WTC11 (cell line): ENCODE data around the gene AGAP1.

ENCODE experiments used
- JUN ChIP-seq: sonication (generic); formaldehyde crosslinking; IDR thresholded peaks from 2 replicates; pipeline ENCODE4 v1.8.0; 2023; ENCODE audit warnings: mild to moderate bottlenecking, missing genetic modification reagents
- TF ChIP-seq, protein P1 (sequence below): fragments of 250-450 bp; sonication (Bioruptor Pico); IDR thresholded peaks from 2 replicates; pipeline ENCODE4 v1.9.0; 2021; ENCODE audit warnings: mild to moderate bottlenecking, borderline replicate concordance
- TF ChIP-seq, protein P2 (sequence below): fragments of 200-600 bp; IDR thresholded peaks from 2 replicates; pipeline ENCODE4 v1.8.0; 2022; ENCODE audit warnings: antibody characterized with exemption

DNA sequence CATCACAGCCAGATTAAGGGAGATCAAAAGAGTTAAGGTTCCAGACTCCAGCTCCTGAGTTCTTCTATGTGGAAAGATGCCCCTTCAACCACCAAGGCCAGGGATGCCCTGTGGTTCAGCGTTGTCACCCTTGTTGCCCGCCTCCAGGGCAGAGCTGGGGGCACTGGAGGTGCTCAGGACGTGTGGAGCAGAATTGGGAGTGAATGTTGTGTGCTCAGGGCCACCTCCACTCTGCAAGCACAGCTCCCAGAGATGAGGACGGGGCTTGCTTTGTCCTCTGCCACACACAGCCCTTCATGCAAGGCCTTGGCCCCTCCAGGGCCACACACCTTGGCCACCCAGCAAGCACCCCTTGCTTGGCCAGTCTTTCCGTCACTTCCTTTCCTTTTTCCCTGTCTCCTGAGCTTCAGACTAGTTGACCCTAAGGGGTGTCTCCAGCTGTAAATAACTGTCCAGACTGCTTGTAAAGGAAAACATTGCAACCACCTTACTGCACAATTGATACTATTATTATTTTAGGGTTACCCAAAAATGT is 103.3 kb downstream of the AGAP1 start:
- TF ChIP-seq, protein P1, sequence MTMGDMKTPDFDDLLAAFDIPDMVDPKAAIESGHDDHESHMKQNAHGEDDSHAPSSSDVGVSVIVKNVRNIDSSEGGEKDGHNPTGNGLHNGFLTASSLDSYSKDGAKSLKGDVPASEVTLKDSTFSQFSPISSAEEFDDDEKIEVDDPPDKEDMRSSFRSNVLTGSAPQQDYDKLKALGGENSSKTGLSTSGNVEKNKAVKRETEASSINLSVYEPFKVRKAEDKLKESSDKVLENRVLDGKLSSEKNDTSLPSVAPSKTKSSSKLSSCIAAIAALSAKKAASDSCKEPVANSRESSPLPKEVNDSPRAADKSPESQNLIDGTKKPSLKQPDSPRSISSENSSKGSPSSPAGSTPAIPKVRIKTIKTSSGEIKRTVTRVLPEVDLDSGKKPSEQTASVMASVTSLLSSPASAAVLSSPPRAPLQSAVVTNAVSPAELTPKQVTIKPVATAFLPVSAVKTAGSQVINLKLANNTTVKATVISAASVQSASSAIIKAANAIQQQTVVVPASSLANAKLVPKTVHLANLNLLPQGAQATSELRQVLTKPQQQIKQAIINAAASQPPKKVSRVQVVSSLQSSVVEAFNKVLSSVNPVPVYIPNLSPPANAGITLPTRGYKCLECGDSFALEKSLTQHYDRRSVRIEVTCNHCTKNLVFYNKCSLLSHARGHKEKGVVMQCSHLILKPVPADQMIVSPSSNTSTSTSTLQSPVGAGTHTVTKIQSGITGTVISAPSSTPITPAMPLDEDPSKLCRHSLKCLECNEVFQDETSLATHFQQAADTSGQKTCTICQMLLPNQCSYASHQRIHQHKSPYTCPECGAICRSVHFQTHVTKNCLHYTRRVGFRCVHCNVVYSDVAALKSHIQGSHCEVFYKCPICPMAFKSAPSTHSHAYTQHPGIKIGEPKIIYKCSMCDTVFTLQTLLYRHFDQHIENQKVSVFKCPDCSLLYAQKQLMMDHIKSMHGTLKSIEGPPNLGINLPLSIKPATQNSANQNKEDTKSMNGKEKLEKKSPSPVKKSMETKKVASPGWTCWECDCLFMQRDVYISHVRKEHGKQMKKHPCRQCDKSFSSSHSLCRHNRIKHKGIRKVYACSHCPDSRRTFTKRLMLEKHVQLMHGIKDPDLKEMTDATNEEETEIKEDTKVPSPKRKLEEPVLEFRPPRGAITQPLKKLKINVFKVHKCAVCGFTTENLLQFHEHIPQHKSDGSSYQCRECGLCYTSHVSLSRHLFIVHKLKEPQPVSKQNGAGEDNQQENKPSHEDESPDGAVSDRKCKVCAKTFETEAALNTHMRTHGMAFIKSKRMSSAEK, result no peak
- TF ChIP-seq JUN (CRISPR knock-in tag), result no peak
- TF ChIP-seq, protein P2, sequence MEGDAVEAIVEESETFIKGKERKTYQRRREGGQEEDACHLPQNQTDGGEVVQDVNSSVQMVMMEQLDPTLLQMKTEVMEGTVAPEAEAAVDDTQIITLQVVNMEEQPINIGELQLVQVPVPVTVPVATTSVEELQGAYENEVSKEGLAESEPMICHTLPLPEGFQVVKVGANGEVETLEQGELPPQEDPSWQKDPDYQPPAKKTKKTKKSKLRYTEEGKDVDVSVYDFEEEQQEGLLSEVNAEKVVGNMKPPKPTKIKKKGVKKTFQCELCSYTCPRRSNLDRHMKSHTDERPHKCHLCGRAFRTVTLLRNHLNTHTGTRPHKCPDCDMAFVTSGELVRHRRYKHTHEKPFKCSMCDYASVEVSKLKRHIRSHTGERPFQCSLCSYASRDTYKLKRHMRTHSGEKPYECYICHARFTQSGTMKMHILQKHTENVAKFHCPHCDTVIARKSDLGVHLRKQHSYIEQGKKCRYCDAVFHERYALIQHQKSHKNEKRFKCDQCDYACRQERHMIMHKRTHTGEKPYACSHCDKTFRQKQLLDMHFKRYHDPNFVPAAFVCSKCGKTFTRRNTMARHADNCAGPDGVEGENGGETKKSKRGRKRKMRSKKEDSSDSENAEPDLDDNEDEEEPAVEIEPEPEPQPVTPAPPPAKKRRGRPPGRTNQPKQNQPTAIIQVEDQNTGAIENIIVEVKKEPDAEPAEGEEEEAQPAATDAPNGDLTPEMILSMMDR, result no peak
